IPS DF 19.7 (cell line): ENCODE data around the gene PNN.

Experiments
- DNase-seq: peaks from one replicate; pipeline ENCODE4 v3.0.0-alpha.2; 2013; ENCODE audit warnings: low read depth, low spot score

PNN gene

DNA sequence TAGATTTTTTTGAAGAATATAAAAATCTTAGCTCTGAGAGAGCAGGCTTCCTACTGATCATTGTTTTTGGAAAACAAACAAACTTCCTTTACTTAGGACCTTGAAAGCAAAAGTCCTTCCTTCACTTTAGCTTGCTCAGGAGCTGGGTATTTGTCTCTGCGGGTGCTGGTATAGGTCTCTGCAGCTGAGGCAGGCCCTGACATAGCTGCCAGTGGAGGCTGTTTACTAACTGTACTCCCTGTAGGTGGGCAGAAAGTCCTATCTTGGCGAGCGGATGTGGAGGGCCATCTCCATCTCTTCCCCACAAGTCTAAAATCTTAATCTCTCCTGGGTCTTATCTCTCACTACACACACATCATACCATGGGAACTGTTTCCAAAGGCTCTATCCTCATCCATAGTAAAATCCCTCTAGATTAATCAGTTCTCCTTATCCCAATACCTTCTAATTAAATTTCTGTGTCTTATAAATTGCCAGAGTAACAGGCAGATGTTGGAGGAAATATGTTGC lies 54.6 kb downstream of the PNN start:
- no peak for DNase-seq

GRCh38 chr14:39230416-39231035 lies 55.5 kb downstream of the PNN start:
- DNase-seq = no peak

GRCh38 chr14:39231751-39232553 lies 56.9 kb downstream of the PNN start:
- peak; percentile 12 for DNase-seq
